HuH-7 (cell line): ENCODE results near the gene NXN.
A peak's percentile ranks its signal among the peaks of the same experiment; 100 is the strongest.
"Not testable (repeated sequence)": the region's sequence is repeated elsewhere in the genome, so short reads cannot be mapped to it uniquely, and the experiment has no call there.

ENCODE experiments used
- DNase-seq: peaks from one replicate; pipeline ENCODE4 v3.0.0; 2011; ENCODE audit warnings: low spot score

Gene NXN

GRCh38 chr17:887551-888209 is 91.9 kb downstream of the NXN start:
- DNase-seq = no peak

- no peak for DNase-seq
These were observed 93.5 kb downstream of the NXN start for GRCh38 chr17:885971-886571.

GRCh38 chr17:883586-883962 is 96.0 kb downstream of the NXN start:
- DNase-seq = no peak

GRCh38 chr17:882827-883585 is 96.6 kb downstream of the NXN start:
- DNase-seq = peak; percentile 62

GRCh38 chr17:881778-882177 is 97.8 kb downstream of the NXN start:
- DNase-seq = no peak

GRCh38 chr17:880443-881269 is 98.9 kb downstream of the NXN start:
- DNase-seq = no peak

- peak; percentile 33 for DNase-seq
These were observed 99.8 kb downstream of the NXN start for GRCh38 chr17:879546-880442.

- no peak for DNase-seq
These were observed 101.9 kb downstream of the NXN start for GRCh38 chr17:877630-878029.

GRCh38 chr17:876272-876671 is 103.3 kb downstream of the NXN start:
- DNase-seq = no peak

- DNase-seq = not testable (repeated sequence)
These were observed 105.0 kb downstream of the NXN start for GRCh38 chr17:874590-874989.

GRCh38 chr17:872855-873254 is 106.7 kb downstream of the NXN start:
- DNase-seq = no peak

GRCh38 chr17:871751-872519 is 107.6 kb downstream of the NXN start:
- no peak for DNase-seq

GRCh38 chr17:869567-870525 is 109.7 kb downstream of the NXN start:
- DNase-seq = no peak

GRCh38 chr17:869086-869485 is 110.5 kb downstream of the NXN start:
- no peak for DNase-seq

- no peak for DNase-seq
These were observed 111.6 kb downstream of the NXN start for GRCh38 chr17:867896-868489.

GRCh38 chr17:867238-867637 is 112.3 kb downstream of the NXN start:
- not testable (repeated sequence) for DNase-seq

GRCh38 chr17:866568-867103 is 112.9 kb downstream of the NXN start:
- no peak for DNase-seq

- no peak for DNase-seq
These were observed 115.3 kb downstream of the NXN start for GRCh38 chr17:864315-864714.

GRCh38 chr17:863880-864279 is 115.7 kb downstream of the NXN start:
- DNase-seq = no peak
